CD8-positive, alpha-beta memory T cell (primary cell): ENCODE data around the gene GALNS. TPM values are rescaled to one million over a fixed set of nuclear protein-coding genes. Genes with fewer than 3 reads are reported as not detected.

Experiments
- CTCF ChIA-PET: fragments of 350-600 bp; sonication (Branson Sonifier 250); formaldehyde crosslinking; loops from one replicate; lab custom pipeline; 2021; ENCODE audit warnings: antibody characterized with exemption; lab: Charles Lee
- POLR2A ChIA-PET: fragments of 350-600 bp; sonication (Branson Sonifier 250); formaldehyde crosslinking; loops from one replicate; lab custom pipeline; 2021; ENCODE audit warnings: antibody characterized with exemption; lab: Charles Lee
- DNase-seq, 5 donors: peaks; one replicate each; pipeline versions ENCODE4 v3.0.0 to v3.0.0-alpha.2; 2020 to 2022; ENCODE audit warnings: mixed read lengths in 1 of 5
- H3K27ac ChIP-seq: one replicate; pipeline ENCODE4 v1.7.0; 2013; ENCODE audit warnings: low read depth, mild to moderate bottlenecking, low read length, moderate library complexity
- H3K27me3 ChIP-seq: 2 replicates; pipeline ENCODE4 v1.7.0; 2013; ENCODE audit warnings: low read length, mild to moderate bottlenecking; ENCODE audit not compliant: insufficient read depth, poor library complexity, severe bottlenecking
- H3K36me3 ChIP-seq: 2 replicates; pipeline ENCODE4 v1.7.0; 2013; ENCODE audit warnings: mild to moderate bottlenecking, low read length, moderate library complexity; ENCODE audit not compliant: insufficient read depth
- H3K4me1 ChIP-seq: 2 replicates; pipeline ENCODE4 v1.7.0; 2013; ENCODE audit warnings: mild to moderate bottlenecking, low read length, moderate library complexity; ENCODE audit not compliant: insufficient read depth
- H3K4me3 ChIP-seq: 2 replicates; pipeline ENCODE4 v1.7.0; 2013; ENCODE audit warnings: mild to moderate bottlenecking, low read length
- H3K9me3 ChIP-seq: 2 replicates; pipeline ENCODE4 v1.7.0; 2013; ENCODE audit warnings: mild to moderate bottlenecking, low read length
- H3K27ac Mint-ChIP-seq, 8 donors: one replicate each; pipeline ENCODE4 v1.8.0; 2020 to 2021; ENCODE audit warnings: mixed read lengths in 8 of 8, mild to moderate bottlenecking in 6 of 8, inconsistent platforms in 3 of 8, moderate library complexity in 3 of 8
- H3K27me3 Mint-ChIP-seq, 2 donors: one replicate each; pipeline ENCODE4 v1.8.0; 2020 to 2021; ENCODE audit warnings: mixed read lengths in 2 of 2, mild to moderate bottlenecking in 1 of 2, moderate library complexity in 1 of 2
- H3K36me3 Mint-ChIP-seq, 3 donors: one replicate each; pipeline ENCODE4 v1.8.0; 2020 to 2021; ENCODE audit warnings: mixed read lengths in 3 of 3, inconsistent platforms in 1 of 3, mild to moderate bottlenecking in 1 of 3
- H3K4me1 Mint-ChIP-seq, 3 donors: one replicate each; pipeline ENCODE4 v1.8.0; 2020 to 2021; ENCODE audit warnings: mixed read lengths in 3 of 3, inconsistent platforms in 1 of 3, mild to moderate bottlenecking in 1 of 3
- H3K4me3 Mint-ChIP-seq, 7 donors: one replicate each; pipeline ENCODE4 v1.8.0; 2020 to 2021; ENCODE audit warnings: mixed read lengths in 7 of 7, mild to moderate bottlenecking in 6 of 7, moderate library complexity in 4 of 7, inconsistent platforms in 2 of 7
- H3K9me3 Mint-ChIP-seq, 5 donors: one replicate each; pipeline ENCODE4 v1.8.0; 2020 to 2022; ENCODE audit warnings: mixed read lengths in 5 of 5, mild to moderate bottlenecking in 3 of 5, moderate library complexity in 2 of 5, inconsistent platforms in 1 of 5
- polyA plus RNA-seq: library from polyadenylated mRNA; unstranded; fragments of 300-500 nt; fragmentation: Illumina TruSeq; gene quantifications from one replicate; pipeline ENCODE4 v1.2.3, GENCODE V29; 2021
- total RNA-seq, 2 experiments: library from RNA; stranded (reverse); gene quantifications; one replicate each; pipeline ENCODE4 v1.2.3, GENCODE V29; 2021

GALNS gene
- total and polyA plus RNA-seq, 3 experiments from 2014 or later: 13.0 to 22.5 (median 19.2) TPM

DNA sequence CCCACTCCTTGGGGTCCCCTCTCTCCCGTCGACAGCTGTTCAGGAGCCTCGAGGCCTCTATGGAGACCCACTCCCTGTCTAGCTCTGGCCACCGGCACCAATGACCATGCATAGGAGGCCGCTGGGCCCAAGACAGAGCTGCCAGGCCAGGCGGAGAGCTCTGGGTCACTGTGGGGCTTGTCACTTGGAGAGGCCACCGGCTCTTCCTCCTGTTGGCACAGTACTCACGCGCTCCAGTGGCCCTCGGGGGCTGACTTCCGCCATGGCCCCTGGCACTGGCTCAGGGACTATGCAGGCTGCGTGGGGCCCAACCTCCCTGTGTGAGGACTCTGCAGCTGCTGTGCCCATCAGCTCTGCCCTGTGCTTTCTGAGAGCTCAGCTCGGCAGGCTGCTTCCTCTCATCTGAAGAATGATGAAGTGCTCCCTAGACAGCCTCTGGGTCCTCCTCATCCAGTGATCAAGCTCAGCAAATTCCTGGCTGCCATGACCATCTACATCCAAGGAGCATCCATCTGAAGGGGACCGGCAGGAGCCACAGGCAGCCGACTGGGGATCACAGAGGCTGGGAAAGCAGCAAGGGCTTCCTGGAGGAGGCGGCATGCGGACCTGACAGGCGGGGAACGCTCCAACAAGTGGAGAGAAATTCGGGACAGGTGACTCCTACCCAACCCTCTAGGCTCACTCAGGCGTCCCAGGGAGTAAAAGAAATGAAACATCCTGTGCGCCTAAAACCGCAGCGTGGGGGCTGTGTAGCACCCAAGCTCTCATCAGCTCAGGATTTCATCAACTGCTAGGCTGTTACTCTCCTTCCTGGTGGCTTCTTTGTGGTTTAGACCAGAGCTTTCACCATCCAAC, 16.8 kb downstream of the GALNS start:
- H3K9me3 ChIP-seq: no peaks in the 10 kb centered on the region
- ChIA-PET POLR2A (interaction anchor here (0.9 kb wide), 1 partner anchor 25 kb away, joined by 3 read pairs; no protein-coding TSS in a partner anchor), CTCF (interaction anchor here (0.8 kb wide), 1 partner anchor 17 kb away, joined by 4 read pairs; the partner anchor contains the start of genes GALNS and TRAPPC2L)
- Mint-ChIP-seq H3K27me3 (no peaks in the 10 kb centered on the region), H3K4me3 (no peak overlapping the region), H3K9me3 (no peaks in the 10 kb centered on the region), H3K4me1 (peaks cover 0 to 4% (median 0%) of the 10 kb centered on the region in 3 donors), H3K36me3 (peaks cover 0 to 42% (median 3%) of the 10 kb centered on the region in 3 donors), H3K27ac (no peak overlapping the region)
- no peak overlapping the region for H3K4me3 ChIP-seq
- no peaks in the 10 kb centered on the region for H3K27me3 ChIP-seq
- no peaks in the 10 kb centered on the region for H3K4me1 ChIP-seq
- no peaks in the 10 kb centered on the region for H3K36me3 ChIP-seq
- H3K27ac ChIP-seq: no peak overlapping the region
- DNase-seq: no peak

GRCh38 chr16:88839026-88839529, 17.7 kb downstream of the GALNS start:
- Mint-ChIP-seq H3K4me1 (peaks cover 0 to 4% (median 0%) of the 10 kb centered on the region in 3 donors), H3K9me3 (no peaks in the 10 kb centered on the region), H3K27ac (no peak overlapping the region), H3K4me3 (no peak overlapping the region), H3K27me3 (no peaks in the 10 kb centered on the region), H3K36me3 (peaks cover 0 to 42% (median 3%) of the 10 kb centered on the region in 3 donors)
- POLR2A ChIA-PET: no interaction called here
- no peak for DNase-seq
- H3K27ac ChIP-seq: no peak overlapping the region
- H3K4me1 ChIP-seq: no peaks in the 10 kb centered on the region
- H3K27me3 ChIP-seq: no peaks in the 10 kb centered on the region
- CTCF ChIA-PET: no interaction called here
- H3K36me3 ChIP-seq: no peaks in the 10 kb centered on the region
- H3K9me3 ChIP-seq: no peaks in the 10 kb centered on the region
- no peak overlapping the region for H3K4me3 ChIP-seq

- H3K4me3 ChIP-seq: no peak overlapping the region
- H3K9me3 ChIP-seq: no peaks in the 10 kb centered on the region
- no peak overlapping the region for H3K4me3 Mint-ChIP-seq
- H3K36me3 Mint-ChIP-seq: peaks cover 0 to 43% (median 3%) of the 10 kb centered on the region in 3 donors
- CTCF ChIA-PET: no interaction called here
- H3K36me3 ChIP-seq: no peaks in the 10 kb centered on the region
- no peak for DNase-seq
- H3K4me1 ChIP-seq: no peaks in the 10 kb centered on the region
- no peaks in the 10 kb centered on the region for H3K27me3 ChIP-seq
- POLR2A ChIA-PET: no interaction called here
- H3K27ac Mint-ChIP-seq: no peak overlapping the region
- H3K9me3 Mint-ChIP-seq: no peaks in the 10 kb centered on the region
- no peak overlapping the region for H3K27ac ChIP-seq
- H3K4me1 Mint-ChIP-seq: peaks cover 0 to 4% (median 0%) of the 10 kb centered on the region in 3 donors
- H3K27me3 Mint-ChIP-seq: no peaks in the 10 kb centered on the region
Measured at GRCh38 chr16:88838566-88838965, 18.2 kb downstream of the GALNS start.

DNA sequence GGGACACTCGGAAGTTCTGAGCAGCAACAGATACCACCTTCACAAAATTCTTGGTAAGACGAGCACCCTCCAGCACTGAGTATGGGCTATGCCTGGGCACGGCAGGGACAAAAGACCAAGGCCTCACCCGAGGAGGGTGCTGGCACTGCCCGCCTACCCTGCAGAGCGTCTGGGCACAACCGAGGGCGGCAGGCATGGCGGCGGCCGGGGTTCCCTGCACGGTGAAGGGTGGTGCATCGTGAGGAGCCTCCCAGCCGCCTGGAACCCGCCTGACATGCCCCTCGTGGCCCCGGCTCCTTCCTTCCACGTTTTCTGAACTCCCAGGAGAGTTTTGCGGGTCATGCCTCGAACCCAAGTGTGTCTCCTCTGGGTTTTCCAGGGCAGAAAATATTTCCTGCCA, 18.9 kb downstream of the GALNS start:
- Histone ChIP-seq H3K27me3 (no peaks in the 10 kb centered on the region), H3K4me1 (no peaks in the 10 kb centered on the region), H3K27ac (no peak overlapping the region), H3K4me3 (no peak overlapping the region), H3K36me3 (no peaks in the 10 kb centered on the region), H3K9me3 (no peaks in the 10 kb centered on the region)
- no peak for DNase-seq
- Mint-ChIP-seq H3K27ac (no peak overlapping the region), H3K9me3 (no peaks in the 10 kb centered on the region), H3K36me3 (peaks cover 0 to 36% (median 3%) of the 10 kb centered on the region in 3 donors), H3K4me3 (no peak overlapping the region), H3K4me1 (no peaks in the 10 kb centered on the region), H3K27me3 (no peaks in the 10 kb centered on the region)
- POLR2A ChIA-PET: no interaction called here
- CTCF ChIA-PET: no interaction called here

DNA sequence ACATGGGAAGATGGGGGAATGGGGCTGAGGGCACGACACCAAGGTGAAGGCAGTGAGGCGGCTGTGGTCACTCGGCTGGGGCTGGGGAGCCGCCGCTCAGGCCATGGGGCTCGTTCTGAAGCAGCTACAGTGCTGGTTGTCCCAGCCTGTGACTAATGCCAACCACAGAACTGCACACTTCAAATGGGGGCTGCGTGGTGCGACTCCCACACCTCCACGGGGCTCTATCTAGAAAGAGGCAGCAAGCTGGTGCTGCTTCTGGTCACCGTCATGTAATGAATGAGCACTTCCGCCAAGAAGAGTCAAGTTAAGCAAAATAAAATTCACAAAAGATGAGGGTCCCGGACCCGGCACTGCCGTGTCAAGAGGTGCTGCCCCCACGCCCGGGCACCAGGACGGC, 20.0 kb downstream of the GALNS start:
- no peaks in the 10 kb centered on the region for H3K36me3 ChIP-seq
- H3K27me3 ChIP-seq: no peaks in the 10 kb centered on the region
- no peak overlapping the region for H3K4me3 ChIP-seq
- DNase-seq: no peak
- ChIA-PET POLR2A (no interaction called here), CTCF (no interaction called here)
- H3K4me1 ChIP-seq: no peaks in the 10 kb centered on the region
- no peaks in the 10 kb centered on the region for H3K4me1 Mint-ChIP-seq
- peaks cover 0 to 33% (median 3%) of the 10 kb centered on the region in 3 donors for H3K36me3 Mint-ChIP-seq
- H3K27ac Mint-ChIP-seq: no peak overlapping the region
- H3K27me3 Mint-ChIP-seq: no peaks in the 10 kb centered on the region
- no peaks in the 10 kb centered on the region for H3K9me3 Mint-ChIP-seq
- H3K9me3 ChIP-seq: no peaks in the 10 kb centered on the region
- no peak overlapping the region for H3K4me3 Mint-ChIP-seq
- no peak overlapping the region for H3K27ac ChIP-seq

DNA sequence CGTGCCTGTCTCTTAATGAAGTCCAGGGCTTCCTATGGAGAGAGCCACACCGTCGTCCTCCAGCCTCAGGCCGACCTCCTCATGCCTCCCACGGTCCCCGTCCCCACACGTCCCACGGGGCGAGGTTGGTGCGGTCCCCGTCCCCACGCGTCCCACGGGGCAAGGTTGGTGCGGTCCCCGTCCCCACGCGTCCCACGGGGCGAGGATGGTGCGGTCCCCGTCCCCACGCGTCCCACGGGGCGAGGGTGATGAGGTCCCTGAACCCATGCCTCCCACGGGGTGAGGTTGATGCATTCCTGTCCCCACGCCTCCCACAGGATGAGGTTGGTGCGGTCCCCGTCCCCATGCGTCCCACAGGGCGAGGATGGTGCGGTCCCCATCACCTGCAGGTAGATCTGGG, 20.9 kb downstream of the GALNS start:
- Mint-ChIP-seq H3K27me3 (no peaks in the 10 kb centered on the region), H3K9me3 (no peaks in the 10 kb centered on the region), H3K4me1 (no peaks in the 10 kb centered on the region), H3K27ac (no peak overlapping the region), H3K36me3 (peaks cover 0 to 35% (median 3%) of the 10 kb centered on the region in 3 donors), H3K4me3 (no peak overlapping the region)
- no peak for DNase-seq
- Histone ChIP-seq H3K27me3 (no peaks in the 10 kb centered on the region), H3K9me3 (no peaks in the 10 kb centered on the region), H3K27ac (no peak overlapping the region), H3K36me3 (no peaks in the 10 kb centered on the region), H3K4me1 (no peaks in the 10 kb centered on the region), H3K4me3 (no peak overlapping the region)
- ChIA-PET POLR2A (no interaction called here), CTCF (no interaction called here)

GRCh38 chr16:88835383-88835782, 21.4 kb downstream of the GALNS start:
- Histone ChIP-seq H3K27ac (no peak overlapping the region), H3K4me3 (no peak overlapping the region), H3K36me3 (no peaks in the 10 kb centered on the region), H3K27me3 (no peaks in the 10 kb centered on the region), H3K4me1 (no peaks in the 10 kb centered on the region), H3K9me3 (no peaks in the 10 kb centered on the region)
- H3K9me3 Mint-ChIP-seq: no peaks in the 10 kb centered on the region
- no peak overlapping the region for H3K4me3 Mint-ChIP-seq
- ChIA-PET CTCF (no interaction called here), POLR2A (no interaction called here)
- no peaks in the 10 kb centered on the region for H3K4me1 Mint-ChIP-seq
- H3K27me3 Mint-ChIP-seq: no peaks in the 10 kb centered on the region
- peaks cover 0 to 32% (median 3%) of the 10 kb centered on the region in 3 donors for H3K36me3 Mint-ChIP-seq
- peak overlapping the region in 1 of 8 donors; percentile 65 for H3K27ac Mint-ChIP-seq
- DNase-seq: no peak

- Mint-ChIP-seq H3K9me3 (no peaks in the 10 kb centered on the region), H3K4me3 (no peak overlapping the region), H3K27me3 (no peaks in the 10 kb centered on the region), H3K4me1 (no peaks in the 10 kb centered on the region), H3K27ac (no peak overlapping the region), H3K36me3 (peaks cover 0 to 29% (median 0%) of the 10 kb centered on the region in 3 donors)
- ChIA-PET CTCF (no interaction called here), POLR2A (no interaction called here)
- Histone ChIP-seq H3K27me3 (no peaks in the 10 kb centered on the region), H3K36me3 (no peaks in the 10 kb centered on the region), H3K4me3 (no peak overlapping the region), H3K4me1 (no peaks in the 10 kb centered on the region), H3K27ac (no peak overlapping the region), H3K9me3 (no peaks in the 10 kb centered on the region)
- DNase-seq: no peak
Measured at GRCh38 chr16:88834670-88835069, 22.1 kb downstream of the GALNS start.
